ENCODE data around the gene HECTD4. TPM values are rescaled to one million over a fixed set of nuclear protein-coding genes. Genes with fewer than 3 reads are reported as not detected.

Gene HECTD4
- total and polyA plus RNA-seq, 9 donors = 25.5 to 73.1 (median 45.1) TPM

DNA sequence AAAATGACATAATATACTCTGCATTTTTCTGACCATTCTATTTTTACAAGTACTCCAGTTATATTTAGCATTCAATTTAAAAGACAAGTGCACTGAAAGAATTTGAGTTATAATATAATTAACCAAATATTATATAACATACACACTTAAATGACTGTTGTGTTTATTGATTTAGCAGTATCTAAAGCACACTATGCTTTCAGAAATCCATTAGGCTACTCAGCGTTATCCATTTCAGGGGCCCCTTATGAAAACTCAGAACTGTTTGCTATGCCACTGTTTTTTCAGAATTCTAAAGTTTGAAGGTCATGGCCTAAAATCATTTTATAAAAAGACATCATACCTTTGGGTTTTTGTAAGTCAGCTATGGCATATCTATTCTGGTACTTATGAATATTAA is 57.1 kb downstream of the HECTD4 start:
- no peak for DNase-seq
- H3K27ac ChIP-seq (ENCODE audit: low read length) = no peak overlapping the region
- H3K36me3 ChIP-seq (ENCODE audit: control insufficient read depth, insufficient read depth, low read length) = no peaks in the 10 kb centered on the region
- H3K4me3 ChIP-seq (ENCODE audit: low read length) = no peak overlapping the region
- no CpG with 5 or more reads among the region's 1 CpG for WGBS (ENCODE audit: insufficient coverage)
- H3K27me3 ChIP-seq (ENCODE audit: control insufficient read depth, insufficient read depth, low read length) = no peaks in the 10 kb centered on the region
- no peaks in the 10 kb centered on the region for H3K9me3 ChIP-seq (replicated peaks; ENCODE audit: control insufficient read depth, low read depth, low read length)
- peaks cover 2% of the 10 kb centered on the region for H3K4me1 ChIP-seq (ENCODE audit: control insufficient read depth, insufficient read depth, low read length)

DNA sequence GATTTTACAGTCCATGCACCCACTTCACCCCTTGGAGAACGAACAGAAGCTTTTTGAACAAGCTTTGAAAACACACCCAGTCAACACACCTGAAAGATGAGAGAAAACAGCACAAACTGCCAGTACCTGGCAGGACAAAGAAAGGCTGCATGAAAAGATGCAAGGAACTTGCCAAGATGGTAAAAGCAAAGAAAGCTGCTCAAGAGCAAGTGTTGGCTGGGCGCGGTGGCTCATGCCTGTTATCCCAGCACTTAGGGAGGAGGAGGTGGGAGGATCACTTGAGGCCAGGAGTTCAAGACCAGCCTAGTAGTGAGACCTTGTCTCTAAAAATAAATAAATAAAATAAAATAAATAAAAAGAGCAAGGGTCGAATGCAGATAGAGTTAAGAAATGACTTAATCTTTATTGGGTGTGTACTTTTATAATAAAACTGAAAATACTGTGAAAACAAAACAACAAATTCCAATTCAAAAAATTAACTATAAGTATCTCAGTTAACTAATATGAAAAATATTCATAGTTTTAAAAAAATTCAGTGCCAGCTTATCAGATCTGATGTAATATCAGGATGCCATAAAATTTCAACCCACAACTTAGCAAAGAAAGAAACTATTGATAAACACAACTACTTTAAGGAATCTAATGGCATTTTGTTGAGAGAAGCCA is 59.2 kb downstream of the HECTD4 start:
- H3K9me3 ChIP-seq (replicated peaks; ENCODE audit: control insufficient read depth, low read depth, low read length) = no peaks in the 10 kb centered on the region
- no peak overlapping the region for H3K27ac ChIP-seq (ENCODE audit: low read length)
- H3K4me3 ChIP-seq (ENCODE audit: low read length) = no peak overlapping the region
- WGBS (ENCODE audit: insufficient coverage) = 100% methylated on average over 2 of the region's 4 CpGs
- peaks cover 4% of the 10 kb centered on the region for H3K4me1 ChIP-seq (ENCODE audit: control insufficient read depth, insufficient read depth, low read length)
- peaks cover 6% of the 10 kb centered on the region for H3K36me3 ChIP-seq (ENCODE audit: control insufficient read depth, insufficient read depth, low read length)
- DNase-seq = no peak
- H3K27me3 ChIP-seq (ENCODE audit: control insufficient read depth, insufficient read depth, low read length) = no peaks in the 10 kb centered on the region

DNA sequence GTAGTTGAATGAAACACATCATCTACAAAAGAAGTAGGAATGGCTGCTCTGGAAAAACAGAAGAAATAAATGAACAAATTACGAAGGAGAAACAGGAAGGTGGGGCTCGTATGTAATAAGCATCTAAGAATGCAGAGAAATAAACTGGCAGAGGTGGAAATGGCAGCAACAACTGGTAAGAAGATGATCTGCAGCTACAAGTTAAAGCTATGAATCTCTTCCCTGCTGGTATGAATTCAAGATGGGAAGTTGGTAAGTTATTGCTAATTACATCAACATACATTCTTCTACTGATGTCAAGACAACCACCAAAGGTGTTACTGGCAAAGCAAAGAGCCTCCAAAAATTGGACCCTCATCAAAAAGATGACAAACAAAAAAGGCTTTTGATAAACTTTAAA is 59.8 kb downstream of the HECTD4 start:
- peaks cover 4% of the 10 kb centered on the region for H3K4me1 ChIP-seq (ENCODE audit: control insufficient read depth, insufficient read depth, low read length)
- no peak overlapping the region for H3K4me3 ChIP-seq (ENCODE audit: low read length)
- no peaks in the 10 kb centered on the region for H3K9me3 ChIP-seq (replicated peaks; ENCODE audit: control insufficient read depth, low read depth, low read length)
- H3K27me3 ChIP-seq (ENCODE audit: control insufficient read depth, insufficient read depth, low read length) = no peaks in the 10 kb centered on the region
- 63% methylated on average over 2 of the region's 2 CpGs for WGBS (ENCODE audit: insufficient coverage)
- peaks cover 6% of the 10 kb centered on the region for H3K36me3 ChIP-seq (ENCODE audit: control insufficient read depth, insufficient read depth, low read length)
- H3K27ac ChIP-seq (ENCODE audit: low read length) = no peak overlapping the region
- DNase-seq = no peak

DNA sequence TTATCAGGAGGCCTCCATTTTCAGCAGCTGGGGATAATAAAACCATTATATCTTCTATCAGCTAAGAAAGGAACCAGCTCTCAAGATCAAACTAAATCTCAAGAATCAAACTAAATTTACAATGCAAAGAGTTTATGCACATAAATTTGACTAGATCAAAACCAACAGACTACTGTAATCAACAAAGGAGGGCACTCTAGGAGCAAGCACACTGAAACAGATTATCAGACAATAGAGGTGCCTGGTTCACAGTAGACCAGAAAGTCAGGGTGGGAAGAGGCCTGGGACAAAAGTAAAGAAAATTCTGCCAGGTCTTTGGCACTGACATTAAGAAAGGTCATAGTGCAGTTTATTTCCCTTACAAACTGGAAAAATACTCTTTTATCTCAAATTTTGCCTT is 61.0 kb downstream of the HECTD4 start:
- Histone ChIP-seq H3K27me3 (ENCODE audit: control insufficient read depth, insufficient read depth, low read length) (no peaks in the 10 kb centered on the region), H3K27ac (ENCODE audit: low read length) (no peak overlapping the region), H3K36me3 (ENCODE audit: control insufficient read depth, insufficient read depth, low read length) (peaks cover 7% of the 10 kb centered on the region), H3K4me1 (ENCODE audit: control insufficient read depth, insufficient read depth, low read length) (peaks cover 4% of the 10 kb centered on the region), H3K9me3 (replicated peaks; ENCODE audit: control insufficient read depth, low read depth, low read length) (no peaks in the 10 kb centered on the region), H3K4me3 (ENCODE audit: low read length) (no peak overlapping the region)
- no peak for DNase-seq

DNA sequence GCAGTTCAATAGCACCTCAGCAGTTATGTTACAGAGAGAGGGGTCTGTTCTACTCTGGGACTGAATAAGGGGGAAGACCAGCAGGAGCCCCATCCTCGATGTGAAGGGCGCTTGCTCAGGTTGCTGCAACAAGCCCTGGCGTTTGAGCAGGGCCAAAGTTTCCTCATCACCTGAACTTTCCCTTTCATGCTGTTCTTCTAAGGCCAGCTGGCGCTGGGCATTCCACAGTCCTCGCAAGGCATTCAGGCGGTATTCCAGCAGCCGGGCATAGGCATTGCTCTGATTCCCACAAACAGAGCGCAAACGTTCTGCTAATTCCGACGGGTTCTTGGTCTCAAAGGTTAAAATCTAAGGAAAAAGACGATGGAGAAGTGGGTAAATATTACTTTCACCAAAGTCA is 62.8 kb downstream of the HECTD4 start:
- no peak overlapping the region for H3K27ac ChIP-seq (ENCODE audit: low read length)
- DNase-seq = no peak

DNA sequence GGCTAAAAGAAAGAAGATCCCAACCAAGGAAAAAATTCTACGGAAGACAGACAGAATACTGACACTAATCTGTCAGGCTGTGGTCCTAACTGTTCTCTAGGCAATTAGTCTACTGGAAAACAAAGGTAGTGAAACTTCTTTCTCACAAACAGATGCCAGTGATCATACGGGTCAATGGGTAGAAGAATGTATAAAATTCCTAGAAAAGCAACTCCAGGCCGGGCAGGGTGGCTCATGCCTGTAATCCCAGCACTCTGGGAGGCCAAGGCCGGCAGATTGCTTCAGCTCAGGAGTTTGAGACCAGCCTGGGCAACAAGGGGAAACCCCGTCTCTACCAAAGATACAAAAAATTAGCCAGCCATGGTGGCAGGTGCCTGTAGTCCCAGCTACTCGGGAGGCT is 64.8 kb downstream of the HECTD4 start:
- WGBS (ENCODE audit: insufficient coverage) = 93% methylated on average over 2 of the region's 6 CpGs
- Histone ChIP-seq H3K27me3 (ENCODE audit: control insufficient read depth, insufficient read depth, low read length) (no peaks in the 10 kb centered on the region), H3K27ac (ENCODE audit: low read length) (no peak overlapping the region), H3K36me3 (ENCODE audit: control insufficient read depth, insufficient read depth, low read length) (peaks cover 15% of the 10 kb centered on the region), H3K4me1 (ENCODE audit: control insufficient read depth, insufficient read depth, low read length) (peaks cover 3% of the 10 kb centered on the region), H3K9me3 (replicated peaks; ENCODE audit: control insufficient read depth, low read depth, low read length) (no peaks in the 10 kb centered on the region), H3K4me3 (ENCODE audit: low read length) (no peak overlapping the region)
- DNase-seq = no peak

More for the DNA sequence above, 62.8 kb downstream of the HECTD4 start:
- H3K4me3 ChIP-seq (ENCODE audit: low read length) = no peak overlapping the region
- 94% methylated on average over 7 of the region's 12 CpGs for WGBS (ENCODE audit: insufficient coverage)
- H3K36me3 ChIP-seq (ENCODE audit: control insufficient read depth, insufficient read depth, low read length) = peaks cover 13% of the 10 kb centered on the region
- H3K9me3 ChIP-seq (replicated peaks; ENCODE audit: control insufficient read depth, low read depth, low read length) = no peaks in the 10 kb centered on the region
- H3K4me1 ChIP-seq (ENCODE audit: control insufficient read depth, insufficient read depth, low read length) = peaks cover 4% of the 10 kb centered on the region
- no peaks in the 10 kb centered on the region for H3K27me3 ChIP-seq (ENCODE audit: control insufficient read depth, insufficient read depth, low read length)

DNA sequence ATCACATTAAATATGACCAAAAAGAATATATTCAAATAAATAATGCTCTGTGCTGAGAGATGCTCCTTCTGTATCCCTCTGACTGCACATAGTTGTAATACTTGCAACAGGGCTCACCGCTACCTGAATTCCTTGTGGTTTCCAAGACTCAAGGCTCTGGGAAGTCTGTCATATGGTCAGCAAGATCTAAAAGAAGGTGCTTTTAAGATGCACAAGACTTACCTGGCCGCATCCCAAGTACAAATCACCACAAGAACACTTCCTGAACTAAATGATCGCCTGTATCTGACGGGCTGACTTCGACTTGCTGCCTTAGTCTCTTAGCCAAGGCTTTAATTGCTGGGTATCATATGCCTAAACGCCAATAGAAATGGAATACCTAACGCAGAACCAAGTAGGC is 67.2 kb downstream of the HECTD4 start:
- H3K4me3 ChIP-seq (ENCODE audit: low read length) = no peak overlapping the region
- H3K36me3 ChIP-seq (ENCODE audit: control insufficient read depth, insufficient read depth, low read length) = peaks cover 22% of the 10 kb centered on the region
- WGBS (ENCODE audit: insufficient coverage) = 69% methylated on average over 3 of the region's 7 CpGs
- peaks cover 3% of the 10 kb centered on the region for H3K4me1 ChIP-seq (ENCODE audit: control insufficient read depth, insufficient read depth, low read length)
- no peak overlapping the region for H3K27ac ChIP-seq (ENCODE audit: low read length)
- no peaks in the 10 kb centered on the region for H3K9me3 ChIP-seq (replicated peaks; ENCODE audit: control insufficient read depth, low read depth, low read length)
- DNase-seq = no peak
- H3K27me3 ChIP-seq (ENCODE audit: control insufficient read depth, insufficient read depth, low read length) = no peaks in the 10 kb centered on the region

DNA sequence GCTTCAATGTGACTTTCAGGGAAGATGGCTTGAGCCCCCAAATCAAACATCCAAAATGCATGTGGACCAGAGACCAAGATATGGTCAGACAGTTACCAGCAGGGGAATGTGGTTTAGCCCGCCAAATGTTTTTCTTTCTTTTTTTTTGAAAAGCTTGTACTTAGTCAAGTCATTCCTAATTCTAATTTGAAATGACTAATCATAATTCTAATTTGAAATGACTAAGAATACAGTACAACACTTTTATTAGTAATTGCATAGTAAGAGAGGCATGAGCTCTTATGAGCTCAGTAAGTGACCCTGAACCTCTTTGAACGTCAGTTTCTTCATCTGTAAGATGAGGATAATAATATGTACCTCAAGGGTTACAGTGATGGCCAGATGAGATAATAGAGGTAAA is 72.4 kb downstream of the HECTD4 start:
- peaks cover 32% of the 10 kb centered on the region for H3K36me3 ChIP-seq (ENCODE audit: control insufficient read depth, insufficient read depth, low read length)
- no peak overlapping the region for H3K27ac ChIP-seq (ENCODE audit: low read length)
- peaks cover 4% of the 10 kb centered on the region for H3K4me1 ChIP-seq (ENCODE audit: control insufficient read depth, insufficient read depth, low read length)
- H3K4me3 ChIP-seq (ENCODE audit: low read length) = no peak overlapping the region
- H3K9me3 ChIP-seq (replicated peaks; ENCODE audit: control insufficient read depth, low read depth, low read length) = no peaks in the 10 kb centered on the region
- DNase-seq = no peak
- WGBS (ENCODE audit: insufficient coverage) = no CpG with 5 or more reads among the region's 2 CpGs
- no peaks in the 10 kb centered on the region for H3K27me3 ChIP-seq (ENCODE audit: control insufficient read depth, insufficient read depth, low read length)

DNA sequence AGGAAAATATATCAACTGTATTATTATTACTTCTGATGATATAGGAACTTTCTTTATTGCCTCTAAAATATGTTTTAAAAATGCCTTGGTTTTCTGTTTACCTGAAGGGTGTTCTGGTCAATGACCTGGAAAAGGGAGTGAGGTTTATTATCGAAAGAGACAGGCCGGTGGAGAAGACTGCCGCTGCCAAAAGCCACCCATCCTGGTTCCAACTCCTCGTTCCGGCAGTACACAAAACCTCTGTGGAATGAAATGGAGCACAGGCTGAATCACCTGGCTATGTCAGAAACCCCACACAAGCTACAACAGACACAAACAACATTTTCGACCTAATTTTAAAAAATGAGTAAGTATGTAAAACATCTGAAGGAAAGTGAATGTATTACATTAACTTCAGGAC is 73.6 kb downstream of the HECTD4 start:
- Histone ChIP-seq H3K36me3 (ENCODE audit: control insufficient read depth, insufficient read depth, low read length) (peaks cover 30% of the 10 kb centered on the region), H3K9me3 (replicated peaks; ENCODE audit: control insufficient read depth, low read depth, low read length) (no peaks in the 10 kb centered on the region), H3K4me3 (ENCODE audit: low read length) (no peak overlapping the region), H3K4me1 (ENCODE audit: control insufficient read depth, insufficient read depth, low read length) (peaks cover 7% of the 10 kb centered on the region), H3K27me3 (ENCODE audit: control insufficient read depth, insufficient read depth, low read length) (no peaks in the 10 kb centered on the region), H3K27ac (ENCODE audit: low read length) (no peak overlapping the region)
- no peak for DNase-seq
- WGBS (ENCODE audit: insufficient coverage) = 90% methylated on average over 2 of the region's 6 CpGs

DNA sequence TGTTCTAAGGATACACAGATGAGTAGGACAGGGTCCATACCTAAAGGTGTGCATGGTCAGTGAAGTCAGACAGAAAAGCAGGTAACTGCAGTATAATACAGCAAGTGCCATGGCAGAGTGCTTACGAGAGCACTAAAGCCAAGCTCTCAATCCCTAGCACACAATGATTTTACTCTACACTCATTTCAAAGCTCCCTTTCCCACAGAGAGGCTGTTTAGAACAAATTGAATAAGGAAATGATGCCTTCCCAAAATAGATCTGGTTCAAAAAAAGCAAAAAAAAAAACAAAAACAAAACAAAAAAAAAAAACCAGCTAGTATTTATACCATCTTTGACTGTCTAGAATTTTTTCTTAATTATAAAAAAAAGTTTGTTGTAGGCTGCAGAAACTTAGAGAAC is 74.1 kb downstream of the HECTD4 start:
- no peak overlapping the region for H3K27ac ChIP-seq (ENCODE audit: low read length)

More for the DNA sequence above, 74.1 kb downstream of the HECTD4 start:
- peaks cover 30% of the 10 kb centered on the region for H3K36me3 ChIP-seq (ENCODE audit: control insufficient read depth, insufficient read depth, low read length)
- no peaks in the 10 kb centered on the region for H3K27me3 ChIP-seq (ENCODE audit: control insufficient read depth, insufficient read depth, low read length)
- no CpG with 5 or more reads among the region's 1 CpG for WGBS (ENCODE audit: insufficient coverage)
- H3K9me3 ChIP-seq (replicated peaks; ENCODE audit: control insufficient read depth, low read depth, low read length) = no peaks in the 10 kb centered on the region
- peaks cover 7% of the 10 kb centered on the region for H3K4me1 ChIP-seq (ENCODE audit: control insufficient read depth, insufficient read depth, low read length)
- no peak overlapping the region for H3K4me3 ChIP-seq (ENCODE audit: low read length)
- DNase-seq = no peak

All from muscle of leg (tissue), 11 donors.